Body of pancreas (tissue), 4 donors: ENCODE results near the gene NSUN6.
"Not testable (repeated sequence)": the region's sequence is repeated elsewhere in the genome, so short reads cannot be mapped to it uniquely, and the experiment has no call there.

Source experiments
- CTCF ChIP-seq, 7 experiments: fragments of 450-650 bp in 4 of 7; fragments of 200-600 bp in 3 of 7; sonication (generic) in 3 of 7; IDR thresholded peaks; one replicate each; pipeline ENCODE4 v1.5.1; 2016 to 2019; ENCODE audit warnings: antibody characterized with exemption in 7 of 7
- POLR2A ChIP-seq, 3 donors: fragments of 450-650 bp; IDR thresholded peaks; one replicate each; pipeline ENCODE4 v1.6.1; 2016; ENCODE audit warnings: antibody characterized with exemption in 3 of 3, mild to moderate bottlenecking in 2 of 3

- TF ChIP-seq CTCF, POLR2A (IDR thresholded peaks at IDR 0.05): not testable (repeated sequence)
These were observed 27.7 kb downstream of the NSUN6 start for GRCh38 chr10:18623671-18624070.
